Panc1 (cell line): ENCODE results near the gene ANK3. TPM values are rescaled to one million over a fixed set of nuclear protein-coding genes. Genes with fewer than 3 reads are reported as not detected.

Source experiments
- ATAC-seq: fragments of 200-7000 bp; cut with Tn5 transposase; 2 replicates; pipeline ENCODE4 v1.9.1; 2020; ENCODE audit warnings: mild to moderate bottlenecking, moderate library complexity
- BruUV-seq: library from RNA; stranded (reverse); fragments of 400-500 nt; replicated peaks from 2 replicates; lab custom pipeline; 2021; lab: Mats Ljungman, UMichigan
- CTCF ChIA-PET: fragments of 300-600 bp; sonication (Branson Sonifier 250); formaldehyde crosslinking; loops from one replicate; lab custom pipeline; 2022; ENCODE audit warnings: antibody characterized with exemption; lab: Charles Lee
- POLR2A ChIA-PET: fragments of 300-600 bp; sonication (Branson Sonifier 250); formaldehyde crosslinking; loops from one replicate; lab custom pipeline; 2022; ENCODE audit warnings: antibody characterized with exemption; lab: Charles Lee
- DNase-seq: peaks from one replicate; pipeline ENCODE4 v3.0.0-alpha.2; 2010; ENCODE audit warnings: low read depth, low spot score
- H3K27ac ChIP-seq: 2 replicates; pipeline ENCODE4 v1.5.1; 2011; ENCODE audit warnings: mild to moderate bottlenecking, low read length, inconsistent platforms
- H3K27me3 ChIP-seq: fragments of 200-500 bp; sonication (Bioruptor generic); 2 replicates; pipeline ENCODE4 v1.6.0; 2014; ENCODE audit warnings: low read length, inconsistent platforms; ENCODE audit not compliant: control insufficient read depth, insufficient read depth
- H3K36me3 ChIP-seq: fragments of 200-500 bp; sonication (Bioruptor generic); 2 replicates; pipeline ENCODE4 v1.5.1; 2014; ENCODE audit warnings: inconsistent platforms, mild to moderate bottlenecking, low read length, moderate library complexity; ENCODE audit not compliant: control insufficient read depth, insufficient read depth
- H3K4me1 ChIP-seq: 2 replicates; pipeline ENCODE4 v1.5.1; 2011; ENCODE audit warnings: inconsistent platforms, mild to moderate bottlenecking, low read length, moderate library complexity; ENCODE audit not compliant: control insufficient read depth, insufficient read depth
- H3K4me3 ChIP-seq, 2 experiments: 2 replicates each; pipeline ENCODE4 v1.5.1; 2011 to 2012; ENCODE audit warnings: low read depth in 2 of 2, low read length in 2 of 2, mild to moderate bottlenecking in 2 of 2, inconsistent platforms in 1 of 2, moderate library complexity in 1 of 2
- H3K9me3 ChIP-seq: fragments of 200-500 bp; sonication (Bioruptor generic); 2 replicates; pipeline ENCODE4 v1.5.1; 2014; ENCODE audit warnings: low read depth, mild to moderate bottlenecking, inconsistent platforms, low read length, moderate library complexity; ENCODE audit not compliant: control insufficient read depth, insufficient read depth
- CTCF ChIP-seq: fragments of 450-650 bp; IDR thresholded peaks from 2 replicates; pipeline ENCODE4 v1.5.1; 2017; ENCODE audit warnings: mild to moderate bottlenecking
- POLR2AphosphoS5 ChIP-seq: IDR thresholded peaks from 2 replicates; pipeline ENCODE4 v1.6.1; 2012; ENCODE audit warnings: mild to moderate bottlenecking, low read depth, low read length, moderate library complexity
- REST ChIP-seq, 2 experiments: IDR thresholded peaks; 2 replicates each; pipeline ENCODE4 v1.6.1; 2011 to 2012; ENCODE audit warnings: low read depth in 2 of 2, control low read depth in 1 of 2, low read length in 1 of 2, mild to moderate bottlenecking in 1 of 2, moderate library complexity in 1 of 2; ENCODE audit not compliant: insufficient read depth in 1 of 2
- SIN3A ChIP-seq: IDR thresholded peaks from 2 replicates; pipeline ENCODE4 v1.6.1; 2012; ENCODE audit warnings: low read depth, mild to moderate bottlenecking, low read length, moderate library complexity, borderline replicate concordance; ENCODE audit not compliant: insufficient read depth
- TCF7L2 ChIP-seq: IDR thresholded peaks from 2 replicates; pipeline ENCODE4 v1.6.1; 2011; ENCODE audit warnings: mild to moderate bottlenecking, low read depth, low read length, inconsistent platforms
- in situ Hi-C: cut with HindIII; loops from 2 replicates; pipeline ENCODE4 v1.10.0; 2016; ENCODE audit warnings: low sequenced_read_pairs, low pct_unique_long_range_greater_than_20kb
- intact Hi-C: fragments of 100-400 bp; cut with micrococcal nuclease; formaldehyde crosslinking; loops from one replicate; pipeline ENCODE4 v1.10.0; 2022; ENCODE audit not compliant: unreplicated experiment
- total RNA-seq: library from RNA; stranded (reverse); gene quantifications from one replicate; pipeline ENCODE4 v1.2.1, GENCODE V29; 2021; ENCODE audit not compliant: unreplicated experiment

The ANK3 gene
- total RNA-seq, 1 experiment from 2014 or later, result 2.5 TPM

- in situ Hi-C loops, result no loop called here
- BruUV-seq, result no TSS peak
These were observed 302.8 kb downstream of the ANK3 start for GRCh38 chr10:60086862-60087261.

GRCh38 chr10:60086421-60086820 lies 303.3 kb downstream of the ANK3 start:
- CTCF ChIA-PET, result no interaction called here
- no peak for DNase-seq
- intact Hi-C loops, result no loop called here
- in situ Hi-C loops, result no loop called here
- Histone ChIP-seq H3K36me3 (no peaks in the 10 kb centered on the region), H3K27me3 (no peaks in the 10 kb centered on the region; the same call in 1 of the 2 replicates), H3K4me3 (no peak overlapping the region), H3K4me1 (no peaks in the 10 kb centered on the region), H3K27ac (no peak overlapping the region), H3K9me3 (no peaks in the 10 kb centered on the region)
- no TSS peak for BruUV-seq
- ATAC-seq, result no peak
- POLR2A ChIA-PET, result no interaction called here
- TF ChIP-seq SIN3A (no peak), TCF7L2 (no peak), POLR2AphosphoS5 (no peak), REST (IDR thresholded peaks at IDR 0.05; ENCODE audit: insufficient read depth in 1 of 2, low read depth in 2 of 2, low read length in 1 of 2) (no peak), CTCF (no peak)

More at GRCh38 chr10:60086862-60087261, 302.8 kb downstream of the ANK3 start:
- Histone ChIP-seq H3K4me1 (no peaks in the 10 kb centered on the region), H3K27ac (no peak overlapping the region), H3K27me3 (no peaks in the 10 kb centered on the region; the same call in 1 of the 2 replicates), H3K9me3 (no peaks in the 10 kb centered on the region), H3K36me3 (no peaks in the 10 kb centered on the region), H3K4me3 (no peak overlapping the region)
- POLR2A ChIA-PET, result no interaction called here
- intact Hi-C loops, result no loop called here
- ATAC-seq, result no peak
- CTCF ChIA-PET, result no interaction called here
- TF ChIP-seq REST (IDR thresholded peaks at IDR 0.05; ENCODE audit: insufficient read depth in 1 of 2, low read depth in 2 of 2, low read length in 1 of 2) (no peak), SIN3A (no peak), TCF7L2 (no peak), POLR2AphosphoS5 (no peak), CTCF (no peak)
- no peak for DNase-seq
